GM10266 (cell line): ENCODE results near the gene MS4A18.

ENCODE experiments used
- DNase-seq: peaks from one replicate; pipeline ENCODE4 v3.0.0; 2012; ENCODE audit errors: extremely low spot score
- CTCF ChIP-seq: IDR thresholded peaks from 2 replicates; pipeline ENCODE4 v1.5.1; 2012; ENCODE audit warnings: mild to moderate bottlenecking, low read depth; ENCODE audit not compliant: control insufficient read depth, insufficient read depth; ENCODE audit errors: missing control alignments

Gene MS4A18

GRCh38 chr11:60717956-60718355 lies 6.6 kb upstream of the MS4A18 start:
- DNase-seq, result no peak
- TF ChIP-seq CTCF, result no peak

DNA sequence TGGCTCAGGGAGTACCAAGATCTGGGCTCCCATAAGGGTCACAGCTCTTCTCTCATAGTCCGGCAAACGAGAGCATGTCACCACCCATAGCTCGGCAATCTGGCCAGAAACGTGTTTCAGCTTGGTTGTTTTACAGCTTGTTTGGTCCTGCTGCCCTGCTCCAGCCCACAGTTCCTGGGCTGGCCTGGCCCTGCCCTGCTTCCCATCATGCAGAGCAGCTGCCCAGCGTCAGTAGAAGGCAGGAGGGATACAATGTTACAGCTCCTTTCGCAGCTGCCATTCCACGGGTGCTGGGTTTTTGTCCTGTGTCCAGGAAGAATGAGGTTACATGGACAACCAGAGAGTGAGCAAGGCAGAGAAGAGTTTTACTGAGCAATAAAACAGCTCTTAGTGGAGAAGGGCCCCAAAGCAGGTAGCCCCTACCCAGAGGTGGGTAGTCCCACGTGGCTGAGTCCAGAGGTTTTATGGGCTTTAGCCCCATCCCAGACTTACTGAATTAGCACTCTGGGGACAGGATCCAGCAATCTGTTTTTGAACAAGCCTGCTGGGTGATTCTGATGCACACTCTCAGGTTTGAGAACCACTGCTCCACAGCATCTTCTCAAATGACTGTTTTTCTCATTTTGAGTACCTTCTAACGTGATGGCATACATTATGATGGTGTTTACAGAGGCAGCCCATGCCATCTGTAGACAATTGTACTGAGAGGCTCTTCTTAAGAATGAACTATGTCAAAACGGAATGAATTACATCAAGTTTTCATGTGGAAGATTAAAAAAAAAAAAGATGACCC lies 5.8 kb upstream of the MS4A18 start:
- no peak for TF ChIP-seq CTCF
- DNase-seq, result no peak

DNA sequence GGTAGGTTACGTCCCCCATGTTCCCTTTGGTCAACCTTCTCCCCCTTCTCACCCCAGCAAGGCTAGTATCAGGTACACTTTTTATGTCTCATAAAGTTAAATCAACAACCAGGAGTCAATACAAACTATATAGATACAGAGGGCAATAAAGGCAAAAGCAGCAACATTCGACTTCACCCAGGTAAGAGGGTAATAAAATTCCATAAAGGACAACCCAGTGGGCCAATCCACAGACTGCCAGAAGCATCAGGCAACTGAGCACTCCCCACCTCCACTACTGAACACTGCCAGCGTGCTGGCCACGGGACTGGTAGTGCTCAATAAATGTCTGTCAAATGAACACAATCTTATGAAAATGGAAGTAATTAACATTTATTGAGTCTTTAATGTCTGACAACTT lies 5.1 kb upstream of the MS4A18 start:
- DNase-seq, result no peak
- TF ChIP-seq CTCF, result no peak

GRCh38 chr11:60720460-60720859 lies 4.1 kb upstream of the MS4A18 start:
- TF ChIP-seq CTCF, result no peak
- no peak for DNase-seq

- no peak for TF ChIP-seq CTCF
- no peak for DNase-seq
Measured at GRCh38 chr11:60725592-60725991, 1.1 kb downstream of the MS4A18 start.

DNA sequence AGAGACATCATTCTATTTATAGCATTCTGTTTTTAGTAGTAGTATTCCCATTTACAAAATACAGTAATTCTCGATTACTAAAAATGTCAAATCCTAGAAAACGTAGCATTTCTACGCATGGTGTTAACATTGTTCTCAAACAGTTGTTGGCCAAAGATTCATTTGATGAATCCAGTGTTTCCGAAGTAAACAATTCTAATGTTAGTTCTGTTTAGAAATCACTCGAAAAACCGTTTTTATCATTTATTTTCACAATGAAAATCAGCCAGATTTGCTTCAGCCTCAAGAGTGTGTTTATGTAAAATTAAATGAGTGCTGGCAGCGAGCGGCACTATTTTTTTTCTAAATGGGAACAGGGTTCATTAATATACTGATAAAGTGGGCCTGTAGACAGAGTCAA lies 7.1 kb downstream of the MS4A18 start:
- no peak for TF ChIP-seq CTCF
- DNase-seq, result no peak

DNA sequence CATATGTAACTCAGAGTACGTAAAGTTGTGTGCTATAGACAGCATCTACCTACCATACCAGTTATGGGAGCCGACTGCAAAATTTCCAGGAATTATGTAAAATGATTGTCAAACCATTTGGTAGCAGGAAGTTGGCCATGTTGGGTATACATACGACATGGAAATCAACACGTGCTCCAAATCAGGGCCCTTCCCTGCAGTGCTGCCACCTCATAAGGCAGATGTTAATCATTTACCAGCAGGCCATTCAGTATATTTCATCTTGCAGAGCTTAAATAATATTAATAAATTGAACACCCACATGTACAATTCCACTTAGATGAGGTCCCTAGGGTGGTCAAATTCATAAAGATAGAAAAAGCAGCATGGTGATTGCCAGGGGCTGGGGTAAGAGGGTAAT lies 9.8 kb downstream of the MS4A18 start:
- TF ChIP-seq CTCF, result no peak
- no peak for DNase-seq
